Medulla oblongata (tissue), 1 donor: ENCODE results near the gene VPS72.

ENCODE experiments used
- DNase-seq: peaks from one replicate; pipeline ENCODE4 v3.0.0-alpha.2; 2015; ENCODE audit errors: extremely low spot score

The VPS72 gene

GRCh38 chr1:151145304-151146071 lies 44.5 kb downstream of the VPS72 start:
- peak; percentile 12 for DNase-seq

GRCh38 chr1:151144474-151145303 lies 45.3 kb downstream of the VPS72 start:
- no peak for DNase-seq

GRCh38 chr1:151143986-151144385 lies 46.0 kb downstream of the VPS72 start:
- no peak for DNase-seq

GRCh38 chr1:151143057-151143435 lies 47.0 kb downstream of the VPS72 start:
- DNase-seq: no peak

- DNase-seq: no peak
These were observed 47.5 kb downstream of the VPS72 start for GRCh38 chr1:151142411-151143056.

GRCh38 chr1:151137789-151138188 lies 52.2 kb downstream of the VPS72 start:
- DNase-seq: no peak

GRCh38 chr1:151135433-151136385 lies 54.3 kb downstream of the VPS72 start:
- no peak for DNase-seq

GRCh38 chr1:151134991-151135390 lies 55.0 kb downstream of the VPS72 start:
- DNase-seq: no peak

- no peak for DNase-seq
These were observed 55.6 kb downstream of the VPS72 start for GRCh38 chr1:151134396-151134795.

GRCh38 chr1:151133018-151133806 lies 56.8 kb downstream of the VPS72 start:
- DNase-seq: no peak

GRCh38 chr1:151132335-151133017 lies 57.5 kb downstream of the VPS72 start:
- DNase-seq: no peak

- DNase-seq: no peak
These were observed 58.2 kb downstream of the VPS72 start for GRCh38 chr1:151131701-151132334.

- DNase-seq: peak; percentile 83
These were observed 58.9 kb downstream of the VPS72 start for GRCh38 chr1:151130987-151131586.

- DNase-seq: no peak
These were observed 61.2 kb downstream of the VPS72 start for GRCh38 chr1:151128800-151129199.
